K562 (cell line): Measurements from ENCODE around the gene PRDX3. TPM values are rescaled to one million over a fixed set of nuclear protein-coding genes. Genes with fewer than 3 reads are reported as not detected.
"Not testable (repeated sequence)": the region's sequence is repeated elsewhere in the genome, so short reads cannot be mapped to it uniquely, and the experiment has no call there.

Experiments
- ATAC-seq: fragments of 200-7000 bp; cut with Tn5 transposase; 3 replicates; pipeline ENCODE4 v1.9.1; 2020; ENCODE audit warnings: moderate library complexity
- BruUV-seq: library from RNA; stranded (reverse); fragments of 400-500 nt; replicated peaks from 2 replicates; lab custom pipeline; 2021; lab: Mats Ljungman, UMichigan
- CTCF ChIA-PET: fragments of 300-600 bp; formaldehyde crosslinking; extraction: SDS; loops from one replicate; lab custom pipeline; 2021; ENCODE audit warnings: low intra/inter-chr PET ratio; lab: Yijun Ruan, JAX
- POLR2A ChIA-PET: fragments of 300-600, 350-650 bp; sonication (Branson Sonifier 250); formaldehyde crosslinking; extraction: SDS; loops from one replicate; lab custom pipeline; 2021; ENCODE audit warnings: antibody characterized with exemption, inconsistent platforms; lab: Yijun Ruan, JAX
- DNase-seq, 4 experiments: peaks; one replicate each; pipeline versions ENCODE4 v3.0.0 to v3.0.0-alpha.2; 2011 to 2018; ENCODE audit warnings: low spot score in 3 of 4, mixed read lengths in 3 of 4; ENCODE audit errors: extremely low read depth in 1 of 4
- FAIRE-seq: peaks from 2 replicates; lab custom pipeline; 2011; peaks lifted over from hg19 to GRCh38; lab: Jason Lieb, UNC
- H2AFZ ChIP-seq: 2 replicates; pipeline ENCODE4 v1.6.0; 2011; ENCODE audit warnings: low read depth, low read length, control low read depth, inconsistent platforms
- H3K27ac ChIP-seq: fragments of 200-600 bp; 3 replicates; pipeline ENCODE4 v1.8.0; 2011; ENCODE audit warnings: low read depth, mild to moderate bottlenecking, control low read depth, inconsistent platforms, low read length, moderate library complexity, mixed read lengths; ENCODE audit errors: extremely low read depth
- H3K27me3 ChIP-seq, 2 experiments: fragments of 300-600 bp in 1 of 2; 2 replicates in 1 of 2; 3 replicates in 1 of 2; pipeline versions ENCODE4 v1.6.0 to v1.8.0; 2011; ENCODE audit warnings: inconsistent platforms in 2 of 2, low read length in 2 of 2, mild to moderate bottlenecking in 1 of 2, mixed read lengths in 1 of 2, moderate library complexity in 1 of 2; ENCODE audit not compliant: control insufficient read depth in 2 of 2, insufficient read depth in 2 of 2
- H3K36me3 ChIP-seq: fragments of 300-600 bp; 3 replicates; pipeline ENCODE4 v1.8.0; 2011; ENCODE audit warnings: mild to moderate bottlenecking, low read length, inconsistent platforms; ENCODE audit not compliant: control insufficient read depth, insufficient read depth
- H3K4me1 ChIP-seq, 2 experiments: fragments of 200-600 bp in 1 of 2; replicated peaks in 1 of 2; 2 replicates in 1 of 2; 3 replicates in 1 of 2; pipeline versions ENCODE4 v1.5.1 to v1.8.0; 2011; ENCODE audit warnings: inconsistent platforms in 2 of 2, low read length in 2 of 2, mild to moderate bottlenecking in 1 of 2, mixed read lengths in 1 of 2, moderate library complexity in 1 of 2; ENCODE audit not compliant: control insufficient read depth in 2 of 2, insufficient read depth in 2 of 2
- H3K4me2 ChIP-seq: 2 replicates; pipeline ENCODE4 v1.6.1; 2011; ENCODE audit warnings: low read length, control low read depth, inconsistent platforms, mixed read lengths; ENCODE audit not compliant: insufficient read depth
- H3K4me3 ChIP-seq: fragments of 200-600 bp; sonication (generic), shearing (Covaris generic); 2 replicates; pipeline ENCODE4 v1.5.1; 2016; ENCODE audit warnings: control low read depth, inconsistent platforms
- H3K79me2 ChIP-seq: fragments of 200-600 bp; 3 replicates; pipeline ENCODE4 v1.8.0; 2011; ENCODE audit warnings: low read length, inconsistent platforms; ENCODE audit not compliant: control insufficient read depth, insufficient read depth
- H3K9ac ChIP-seq, 2 experiments: 2 replicates each; pipeline versions ENCODE4 v1.6.0 to v1.6.1; 2011; ENCODE audit warnings: low read depth in 2 of 2, low read length in 2 of 2, control low read depth in 1 of 2, inconsistent platforms in 1 of 2, mild to moderate bottlenecking in 1 of 2, mixed read lengths in 1 of 2; ENCODE audit not compliant: insufficient read depth in 1 of 2
- H3K9me1 ChIP-seq: one replicate; pipeline ENCODE4 v1.6.0; 2011; ENCODE audit warnings: inconsistent platforms, mild to moderate bottlenecking, low read length, moderate library complexity; ENCODE audit not compliant: control insufficient read depth, insufficient read depth
- H3K9me3 ChIP-seq: replicated peaks from 2 replicates; pipeline ENCODE4 v1.5.1; 2011; ENCODE audit warnings: low read depth, low read length, inconsistent platforms; ENCODE audit not compliant: control insufficient read depth, insufficient read depth
- H4K20me1 ChIP-seq: replicated peaks from 2 replicates; pipeline ENCODE4 v1.6.1; 2011; ENCODE audit warnings: low read length, inconsistent platforms, mixed read lengths; ENCODE audit not compliant: control insufficient read depth, insufficient read depth
- CBFA2T3 ChIP-seq: fragments of 450-650 bp; IDR thresholded peaks from 2 replicates; pipeline ENCODE4 v1.6.1; 2017
- MYBL2 ChIP-seq, 2 experiments: fragments of 450-650 bp in 1 of 2; sonication (generic) in 1 of 2; formaldehyde crosslinking in 1 of 2; IDR thresholded peaks; 2 replicates each; pipeline versions ENCODE4 v1.6.1 to v1.8.1; 2017 to 2022; ENCODE audit warnings: borderline replicate concordance in 1 of 2, inconsistent platforms in 1 of 2, low read depth in 1 of 2, mild to moderate bottlenecking in 1 of 2, missing genetic modification reagents in 1 of 2, moderate library complexity in 1 of 2
- PHB ChIP-seq: fragments of 250-450 bp; sonication (Bioruptor Pico); IDR thresholded peaks from 2 replicates; pipeline ENCODE4 v1.5.0; 2021
- RFX1 ChIP-seq: fragments of 450-650 bp; IDR thresholded peaks from 2 replicates; pipeline ENCODE4 v1.6.1; 2016; ENCODE audit warnings: mild to moderate bottlenecking, moderate library complexity
- TCF15 ChIP-seq: fragments of 250-450 bp; sonication (Bioruptor Pico); IDR thresholded peaks from 2 replicates; pipeline ENCODE4 v1.8.0; 2022; ENCODE audit warnings: moderate library complexity, mild to moderate bottlenecking, inconsistent platforms
- TSC22D4 ChIP-seq: fragments of 450-650 bp; IDR thresholded peaks from 2 replicates; pipeline ENCODE4 v1.6.1; 2016; ENCODE audit warnings: missing genetic modification characterization, missing biosample characterization, control low read depth
- ZKSCAN3 ChIP-seq: fragments of 250-450 bp; sonication (Bioruptor Pico); IDR thresholded peaks from 2 replicates; pipeline ENCODE4 v1.4.0; 2020
- WGBS: fragments of 100-300 bp; shearing (Covaris generic); methylation state at CpG from one replicate; pipeline ENCODE4 v1.1.6; 2016; ENCODE audit warnings: low coverage, mixed read lengths; ENCODE audit not compliant: insufficient coverage; ENCODE audit errors: missing lambda C conversion rate; 5-methylcytosine and 5-hydroxymethylcytosine counted together
- in situ Hi-C: fragments of 300-500 bp; cut with MboI; formaldehyde crosslinking; loops from 4 replicates; pipeline ENCODE4 v1.15.0; 2018; ENCODE audit warnings: inconsistent platforms, mixed read lengths
- intact Hi-C: fragments of 100-400 bp; cut with micrococcal nuclease; formaldehyde crosslinking; loops from 2 replicates; pipeline ENCODE4 v1.14.2; 2022
- polyA plus RNA-seq, 8 experiments: library from polyadenylated mRNA; depleted of rRNA in 4 of 8; stranded (reverse) in 5 of 8; unstranded in 3 of 8; fragments of >200 nt; fragmentation: Nextera tagmentation in 2 of 8; fragmentation: Illumina TruSeq in 1 of 8; extraction: Ambion mirVana in 2 of 8; extraction: Trizol in 1 of 8; gene quantifications; 2 replicates each; pipeline versions ENCODE4 v1.2.1 to v1.2.3, GENCODE V29; 2011 to 2014; ENCODE audit warnings: inconsistent platforms in 1 of 8, missing spikeins in 1 of 8
- total RNA-seq, 7 experiments: library from RNA; depleted of rRNA in 6 of 7; stranded (reverse); fragments of >200 nt in 6 of 7; fragmentation: Illumina TruSeq in 2 of 7; extraction: Trizol in 2 of 7; gene quantifications; 2 replicates each; pipeline versions ENCODE4 v1.2.1 to v1.2.3, GENCODE V29; 2011 to 2021; ENCODE audit warnings: low replicate concordance in 1 of 7

The PRDX3 gene
- total and polyA plus RNA-seq, 9 of the 15 experiments (the other 6 are each of a cell fraction or from before 2014, with no cell fraction given), result 122 to 994 (median 173) TPM

- no peak for ATAC-seq
- no peaks in the 10 kb centered on the region for H3K9me3 ChIP-seq
- no peak for FAIRE-seq
- 98% methylated on average over 5 of the region's 12 CpGs for WGBS
- no peaks in the 10 kb centered on the region for H3K27me3 ChIP-seq
- intact Hi-C loops (no loop called here), in situ Hi-C loops (no loop called here)
- TF ChIP-seq TCF15 (CRISPR knock-in tag), result no peak
- no peak for TF ChIP-seq ZKSCAN3 (CRISPR knock-in tag)
- TF ChIP-seq PHB (CRISPR knock-in tag), result no peak
- peak; percentile 48 for TF ChIP-seq RFX1
- TF ChIP-seq CBFA2T3, result no peak
- no peaks in the 10 kb centered on the region for H3K4me1 ChIP-seq
- BruUV-seq, result no TSS peak
- peaks cover 76% of the 10 kb centered on the region for H3K36me3 ChIP-seq
- no peaks in the 10 kb centered on the region for H3K9me1 ChIP-seq
- no peak for DNase-seq
- H3K27ac ChIP-seq, result no peak overlapping the region
- no peaks in the 10 kb centered on the region for H4K20me1 ChIP-seq
- H3K4me3 ChIP-seq, result no peak overlapping the region
- no peak overlapping the region for H3K9ac ChIP-seq
- POLR2A ChIA-PET, result interaction anchor here (0.8 to 1.5 kb wide), 2 partner anchors 8 to 9 kb away, joined by 3 to 6 read pairs; no protein-coding TSS in a partner anchor
- H3K4me2 ChIP-seq, result no peak overlapping the region
- no peak overlapping the region for H2AFZ ChIP-seq
- CTCF ChIA-PET, result no interaction called here
- no peaks in the 10 kb centered on the region for H3K79me2 ChIP-seq
Observed at GRCh38 chr10:119153661-119154060, 25.0 kb downstream of the PRDX3 start.

GRCh38 chr10:119153041-119153440 lies 25.6 kb downstream of the PRDX3 start:
- H3K36me3 ChIP-seq, result peaks cover 80% of the 10 kb centered on the region
- no peak overlapping the region for H3K4me3 ChIP-seq
- H3K4me1 ChIP-seq, result no peaks in the 10 kb centered on the region
- H3K9me3 ChIP-seq, result no peaks in the 10 kb centered on the region
- TF ChIP-seq TSC22D4 (no peak), MYBL2 (IDR thresholded peaks at IDR 0.05; ENCODE audit: low read depth) (no peak), MYBL2 (CRISPR knock-in tag; IDR thresholded peaks at IDR 0.05; ENCODE audit: borderline replicate concordance) (no peak)
- H4K20me1 ChIP-seq, result no peaks in the 10 kb centered on the region
- H3K9ac ChIP-seq, result no peak overlapping the region
- BruUV-seq, result no TSS peak
- CTCF ChIA-PET, result no interaction called here
- H3K79me2 ChIP-seq, result no peaks in the 10 kb centered on the region
- intact Hi-C loops, result no loop called here
- H3K4me2 ChIP-seq, result no peak overlapping the region
- H3K27ac ChIP-seq, result no peak overlapping the region
- WGBS, result 90% methylated on average over 3 of the region's 5 CpGs
- ATAC-seq, result no peak
- no peak for DNase-seq
- in situ Hi-C loops, result no loop called here
- no peaks in the 10 kb centered on the region for H3K27me3 ChIP-seq
- H3K9me1 ChIP-seq, result no peaks in the 10 kb centered on the region
- no peak for FAIRE-seq
- POLR2A ChIA-PET, result interaction anchor here (1.5 kb wide), 1 partner anchor 9 kb away, joined by 6 read pairs; no protein-coding TSS in a partner anchor
- H2AFZ ChIP-seq, result no peak overlapping the region

GRCh38 chr10:119151601-119152000 lies 27.0 kb downstream of the PRDX3 start:
- H2AFZ ChIP-seq, in situ Hi-C loops, FAIRE-seq, BruUV-seq, H3K27me3 ChIP-seq, H3K79me2 ChIP-seq, H4K20me1 ChIP-seq, H3K4me3 ChIP-seq, CTCF ChIA-PET, H3K27ac ChIP-seq, DNase-seq, intact Hi-C loops, H3K4me2 ChIP-seq, ATAC-seq, H3K4me1 ChIP-seq, H3K9ac ChIP-seq, H3K9me3 ChIP-seq, H3K9me1 ChIP-seq: not testable (repeated sequence)
- peaks cover 82% of the 10 kb centered on the region; the same call in 2 of the 3 replicates for H3K36me3 ChIP-seq
- POLR2A ChIA-PET, result interaction anchor here (1.2 kb wide), 1 partner anchor 13 kb away, joined by 4 read pairs; no protein-coding TSS in a partner anchor
- 91% methylated on average over 4 of the region's 6 CpGs for WGBS
